Midbrain (tissue), 1 donor: ENCODE data around the gene USP28.
"Not testable (repeated sequence)": the region's sequence is repeated elsewhere in the genome, so short reads cannot be mapped to it uniquely, and the experiment has no call there.

Experiments
- DNase-seq: peaks from one replicate; lab custom pipeline; 2025; lab: John Stamatoyannopoulos, UW

Gene USP28

GRCh38 chr11:113835306-113835705 is 40.1 kb downstream of the USP28 start:
- no peak for DNase-seq

GRCh38 chr11:113833151-113833550 is 42.2 kb downstream of the USP28 start:
- no peak for DNase-seq

GRCh38 chr11:113831314-113831713 is 44.1 kb downstream of the USP28 start:
- DNase-seq, result no peak

GRCh38 chr11:113829751-113830150 is 45.6 kb downstream of the USP28 start:
- no peak for DNase-seq

- DNase-seq, result no peak
Observed at GRCh38 chr11:113828191-113828590, 47.2 kb downstream of the USP28 start.

GRCh38 chr11:113827477-113827876 is 47.9 kb downstream of the USP28 start:
- no peak for DNase-seq

- no peak for DNase-seq
Observed at GRCh38 chr11:113818426-113818825, 56.9 kb downstream of the USP28 start.

GRCh38 chr11:113817626-113818025 is 57.7 kb downstream of the USP28 start:
- DNase-seq, result no peak

GRCh38 chr11:113817162-113817561 is 58.2 kb downstream of the USP28 start:
- no peak for DNase-seq

GRCh38 chr11:113814181-113814580 is 61.2 kb downstream of the USP28 start:
- no peak for DNase-seq

GRCh38 chr11:113808931-113809330 is 66.4 kb downstream of the USP28 start:
- no peak for DNase-seq

GRCh38 chr11:113806406-113806805 is 69.0 kb downstream of the USP28 start:
- DNase-seq, result no peak

- DNase-seq, result no peak
Observed at GRCh38 chr11:113805640-113806039, 69.7 kb downstream of the USP28 start.

- no peak for DNase-seq
Observed at GRCh38 chr11:113802621-113803020, 72.8 kb downstream of the USP28 start.

GRCh38 chr11:113796663-113797259 is 78.6 kb downstream of the USP28 start:
- peak; percentile 60 for DNase-seq

GRCh38 chr11:113789675-113790320 is 85.6 kb downstream of the USP28 start:
- DNase-seq, result no peak

GRCh38 chr11:113789016-113789415 is 86.4 kb downstream of the USP28 start:
- not testable (repeated sequence) for DNase-seq

GRCh38 chr11:113782134-113782533 is 93.2 kb downstream of the USP28 start:
- no peak for DNase-seq

GRCh38 chr11:113781682-113782081 is 93.7 kb downstream of the USP28 start:
- DNase-seq, result no peak

- DNase-seq, result no peak
Observed at GRCh38 chr11:113779496-113779895, 95.9 kb downstream of the USP28 start, which contains the start of gene CLDN25. CLDN25 (plus strand) TSS chr11:113779796; CDS start chr11:113779796, 0 bp downstream.

GRCh38 chr11:113778111-113778910 is 97.1 kb downstream of the USP28 start:
- DNase-seq, result peak; percentile 73

- no peak for DNase-seq
Observed at GRCh38 chr11:113774174-113774503, 101.2 kb downstream of the USP28 start.
